CD4-positive, CD25-positive, alpha-beta regulatory T cell (primary cell): ENCODE results near the gene CNTNAP2. TPM values are rescaled to one million over a fixed set of nuclear protein-coding genes. Genes with fewer than 3 reads are reported as not detected.
A peak's percentile ranks its signal among the peaks of the same experiment; 100 is the strongest.

Experiments used
- ATAC-seq, 2 donors: fragments of 150-1000 bp; cut with Tn5 transposase; one replicate each; pipeline ENCODE4 v1.10.0; 2021; ENCODE audit warnings: low read depth in 2 of 2, moderate number of reproducible peaks in 2 of 2, moderate library complexity in 1 of 2
- DNase-seq, 3 donors: peaks; one replicate each; pipeline versions ENCODE4 v3.0.0 to v3.0.0-alpha.2; 2012 to 2022; ENCODE audit warnings: mixed read lengths in 1 of 3
- H3K27ac ChIP-seq: one replicate; pipeline ENCODE4 v1.7.0; 2013; ENCODE audit warnings: mild to moderate bottlenecking, low read length; ENCODE audit not compliant: insufficient read depth, poor library complexity, severe bottlenecking
- H3K27me3 ChIP-seq: one replicate; pipeline ENCODE4 v1.7.0; 2013; ENCODE audit warnings: low read length; ENCODE audit not compliant: control insufficient read depth, insufficient read depth
- H3K36me3 ChIP-seq: one replicate; pipeline ENCODE4 v1.7.0; 2013; ENCODE audit warnings: mild to moderate bottlenecking, low read length, moderate library complexity; ENCODE audit not compliant: control insufficient read depth, insufficient read depth
- H3K4me1 ChIP-seq: 2 replicates; pipeline ENCODE4 v1.7.0; 2013; ENCODE audit warnings: mild to moderate bottlenecking, low read length; ENCODE audit not compliant: insufficient read depth, control insufficient read depth, poor library complexity, severe bottlenecking
- H3K4me3 ChIP-seq: one replicate; pipeline ENCODE4 v1.7.0; 2013; ENCODE audit warnings: low read depth, mild to moderate bottlenecking, low read length, moderate library complexity
- H3K9me3 ChIP-seq, 2 experiments: 1 replicate in 1 of 2; 2 replicates in 1 of 2; pipeline ENCODE4 v1.7.0; 2013; ENCODE audit warnings: low read length in 2 of 2, mild to moderate bottlenecking in 1 of 2, moderate library complexity in 1 of 2; ENCODE audit not compliant: control insufficient read depth in 2 of 2
- H3K27ac Mint-ChIP-seq, 3 donors: one replicate each; pipeline ENCODE4 v1.8.0; 2020 to 2022; ENCODE audit warnings: mild to moderate bottlenecking in 3 of 3, mixed read lengths in 3 of 3, moderate library complexity in 2 of 3
- H3K27me3 Mint-ChIP-seq: one replicate; pipeline ENCODE4 v1.8.0; 2022; ENCODE audit warnings: mild to moderate bottlenecking, mixed read lengths
- H3K36me3 Mint-ChIP-seq: one replicate; pipeline ENCODE4 v1.8.0; 2020; ENCODE audit warnings: mixed read lengths
- H3K4me1 Mint-ChIP-seq, 4 donors: one replicate each; pipeline ENCODE4 v1.8.0; 2020 to 2022; ENCODE audit warnings: mixed read lengths in 4 of 4, mild to moderate bottlenecking in 1 of 4
- H3K4me3 Mint-ChIP-seq, 4 donors: one replicate each; pipeline ENCODE4 v1.8.0; 2020 to 2022; ENCODE audit warnings: mild to moderate bottlenecking in 4 of 4, mixed read lengths in 4 of 4, moderate library complexity in 3 of 4
- H3K9me3 Mint-ChIP-seq, 7 donors: one replicate each; pipeline ENCODE4 v1.8.0; 2020 to 2022; ENCODE audit warnings: mixed read lengths in 7 of 7, mild to moderate bottlenecking in 3 of 7, moderate library complexity in 2 of 7
- polyA plus RNA-seq, 4 donors: library from polyadenylated mRNA; unstranded; fragments of 300-500 nt; fragmentation: Illumina TruSeq; gene quantifications; one replicate each; pipeline ENCODE4 v1.2.3, GENCODE V29; 2021
- total RNA-seq: library from RNA; stranded (reverse); gene quantifications from one replicate; pipeline ENCODE4 v1.2.3, GENCODE V29; 2022

Gene CNTNAP2
- total and polyA plus RNA-seq, 5 donors from 2014 or later, result 0.02 to 0.15 TPM; not detected in 3

DNA sequence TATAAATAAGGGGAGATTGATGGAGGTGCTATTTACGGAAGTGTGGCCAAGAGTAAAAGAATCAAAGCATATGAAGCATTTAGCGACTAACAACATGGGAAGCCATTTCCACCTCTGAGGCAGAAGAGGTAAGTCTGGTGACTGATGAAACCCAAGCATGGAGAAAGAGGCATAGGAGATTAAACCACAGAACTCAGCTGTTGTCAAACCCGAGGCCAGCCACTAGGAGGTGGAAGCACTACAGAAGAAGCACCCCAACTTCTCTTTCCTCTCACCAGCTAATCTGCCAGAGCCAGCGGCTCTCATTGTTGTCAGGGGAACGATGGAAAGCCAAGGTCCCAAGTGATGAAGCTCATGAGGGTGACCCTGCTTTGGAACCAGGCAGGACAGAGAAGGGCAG, 19.6 kb upstream of the CNTNAP2 start:
- ATAC-seq (no peak), DNase-seq (no peak)
- Histone ChIP-seq H3K27me3 (no peaks in the 10 kb centered on the region), H3K4me1 (no peaks in the 10 kb centered on the region), H3K27ac (no peak overlapping the region), H3K36me3 (no peaks in the 10 kb centered on the region), H3K9me3 (no peaks in the 10 kb centered on the region), H3K4me3 (no peak overlapping the region)
- Mint-ChIP-seq H3K9me3 (peaks cover 0 to 7% (median 0%) of the 10 kb centered on the region in 7 donors), H3K27me3 (peaks cover 5% of the 10 kb centered on the region), H3K4me3 (no peak overlapping the region), H3K27ac (no peak overlapping the region), H3K4me1 (no peaks in the 10 kb centered on the region), H3K36me3 (no peaks in the 10 kb centered on the region)

DNA sequence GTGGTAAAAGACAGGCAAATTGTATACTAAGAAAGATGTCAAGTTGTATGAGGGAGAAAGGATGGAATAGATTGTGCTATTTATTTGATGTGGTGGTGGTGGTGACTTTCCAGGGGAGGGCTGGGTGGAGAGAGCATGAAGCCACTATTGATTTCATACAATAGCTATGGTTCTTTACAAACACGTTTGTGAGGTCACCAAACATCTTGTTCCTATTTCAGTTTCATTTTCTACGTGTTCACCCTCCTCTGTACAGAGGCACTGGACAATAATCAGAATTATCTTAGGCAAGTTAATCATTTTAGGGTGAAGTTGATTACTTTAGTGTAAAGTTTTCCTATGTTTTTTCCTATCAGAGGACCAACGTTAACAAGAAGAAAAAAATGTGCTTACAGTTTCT, 10.3 kb upstream of the CNTNAP2 start:
- Histone ChIP-seq H3K27me3 (no peaks in the 10 kb centered on the region), H3K9me3 (no peaks in the 10 kb centered on the region), H3K36me3 (no peaks in the 10 kb centered on the region), H3K4me1 (no peaks in the 10 kb centered on the region), H3K27ac (no peak overlapping the region), H3K4me3 (no peak overlapping the region)
- no peak overlapping the region for H3K27ac Mint-ChIP-seq
- H3K36me3 Mint-ChIP-seq, result no peaks in the 10 kb centered on the region
- no peaks in the 10 kb centered on the region for H3K4me1 Mint-ChIP-seq
- no peak for DNase-seq
- H3K9me3 Mint-ChIP-seq, result peaks cover 0 to 5% (median 2%) of the 10 kb centered on the region in 7 donors
- H3K27me3 Mint-ChIP-seq, result no peaks in the 10 kb centered on the region
- no peak for ATAC-seq
- no peak overlapping the region for H3K4me3 Mint-ChIP-seq

DNA sequence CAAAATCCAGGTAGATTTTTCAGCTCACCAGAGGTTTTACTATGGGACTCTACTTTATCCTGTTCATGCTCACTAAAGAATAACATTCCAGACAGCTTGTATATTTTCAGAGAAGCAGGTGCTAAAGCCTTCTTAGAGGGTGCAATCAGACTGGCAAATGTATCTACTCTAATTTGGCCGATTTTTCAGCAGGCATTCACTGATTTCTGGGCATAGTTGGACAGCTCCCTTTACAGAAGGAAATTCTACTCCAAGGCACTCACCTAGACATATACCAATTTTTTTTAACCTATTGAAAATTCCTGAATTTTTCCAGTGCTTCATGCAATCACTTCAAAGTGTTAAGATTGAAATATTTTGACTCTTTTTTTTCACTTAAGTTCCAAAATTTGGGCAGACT, 3.8 kb upstream of the CNTNAP2 start:
- H3K36me3 ChIP-seq, result no peaks in the 10 kb centered on the region
- no peaks in the 10 kb centered on the region for H3K9me3 ChIP-seq
- Mint-ChIP-seq H3K27ac (no peak overlapping the region), H3K4me1 (peaks cover 0 to 6% (median 1%) of the 10 kb centered on the region in 4 donors), H3K36me3 (no peaks in the 10 kb centered on the region), H3K4me3 (no peak overlapping the region), H3K9me3 (peaks cover 0 to 6% (median 3%) of the 10 kb centered on the region in 7 donors), H3K27me3 (peaks cover 11% of the 10 kb centered on the region)
- peaks cover 2% of the 10 kb centered on the region for H3K27me3 ChIP-seq
- no peak overlapping the region for H3K4me3 ChIP-seq
- H3K27ac ChIP-seq, result no peak overlapping the region
- DNase-seq (no peak), ATAC-seq (no peak)
- H3K4me1 ChIP-seq, result no peaks in the 10 kb centered on the region

DNA sequence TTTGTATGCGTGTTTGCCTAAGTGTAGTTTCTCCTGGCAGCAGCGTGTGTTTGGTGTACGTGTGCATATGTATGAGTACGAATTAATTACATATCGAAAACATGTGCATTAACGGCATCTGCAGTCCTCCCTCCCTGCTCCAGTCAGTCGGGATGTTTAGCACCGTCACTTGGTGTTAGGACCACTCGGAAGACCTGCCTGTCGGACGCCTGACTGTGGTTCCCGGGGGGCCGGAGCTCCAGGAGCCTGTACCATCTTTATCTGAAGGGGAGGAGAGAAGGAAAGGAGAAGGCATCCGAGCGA, 1.1 kb upstream of the CNTNAP2 start:
- no peaks in the 10 kb centered on the region for H3K4me1 ChIP-seq
- Mint-ChIP-seq H3K36me3 (no peaks in the 10 kb centered on the region), H3K4me3 (peak overlapping the region in 2 of 4 donors; percentile 36 to 54), H3K4me1 (peaks cover 0 to 6% (median 1%) of the 10 kb centered on the region in 4 donors), H3K9me3 (peaks cover 0 to 6% (median 1%) of the 10 kb centered on the region in 7 donors), H3K27me3 (peaks cover 11% of the 10 kb centered on the region), H3K27ac (peak overlapping the region in 1 of 3 donors; percentile 64)
- no peak overlapping the region for H3K4me3 ChIP-seq
- DNase-seq (no peak), ATAC-seq (no peak)
- H3K27me3 ChIP-seq, result peaks cover 2% of the 10 kb centered on the region
- H3K9me3 ChIP-seq, result no peaks in the 10 kb centered on the region
- no peaks in the 10 kb centered on the region for H3K36me3 ChIP-seq
- H3K27ac ChIP-seq, result no peak overlapping the region

DNA sequence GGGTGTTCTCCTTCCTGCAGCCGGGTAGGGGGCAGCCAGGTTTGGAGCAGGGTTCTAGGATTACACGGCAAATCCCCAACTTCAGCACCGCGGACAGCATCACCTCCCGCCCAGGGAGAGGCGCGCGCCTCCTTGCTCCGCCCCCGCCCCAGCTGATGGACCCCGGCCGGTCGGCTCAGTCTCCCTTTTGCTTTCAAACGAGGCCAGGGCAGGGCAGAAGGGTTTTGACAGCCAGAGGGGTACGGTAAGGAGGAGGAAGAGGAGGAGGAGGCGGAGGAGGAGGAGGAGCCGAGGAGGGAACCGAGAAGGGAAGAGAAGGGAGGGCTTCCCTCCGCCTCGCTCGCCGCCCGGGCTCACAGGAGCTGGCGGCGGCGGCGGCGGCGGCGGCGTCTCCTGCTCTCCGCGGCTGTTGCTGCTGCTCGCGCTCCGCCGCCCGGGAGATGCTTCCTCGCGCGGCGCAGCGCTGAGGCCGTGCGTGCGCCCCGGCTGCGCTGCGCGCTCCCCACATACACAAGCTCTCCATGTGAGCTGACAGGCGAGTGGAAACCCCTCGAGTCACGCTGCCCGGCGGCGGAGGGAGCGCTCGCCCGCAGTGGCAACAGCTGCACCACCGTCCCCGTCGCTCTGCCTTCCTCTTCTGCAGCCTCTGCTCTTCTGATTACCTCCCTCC, 615 bp upstream of the CNTNAP2 start:
- Mint-ChIP-seq H3K27ac (no peak overlapping the region), H3K4me3 (peak overlapping the region in 2 of 4 donors; percentile 36 to 54), H3K9me3 (peaks cover 0 to 6% (median 1%) of the 10 kb centered on the region in 7 donors), H3K4me1 (peaks cover 0 to 6% (median 1%) of the 10 kb centered on the region in 4 donors), H3K27me3 (peaks cover 11% of the 10 kb centered on the region), H3K36me3 (no peaks in the 10 kb centered on the region)
- no peaks in the 10 kb centered on the region for H3K36me3 ChIP-seq
- H3K27ac ChIP-seq, result no peak overlapping the region
- DNase-seq (peak in 1 of 3 donors; percentile 14), ATAC-seq (peak in 1 of 2 donors; percentile 20)
- H3K4me3 ChIP-seq, result no peak overlapping the region
- H3K27me3 ChIP-seq, result peaks cover 2% of the 10 kb centered on the region
- no peaks in the 10 kb centered on the region for H3K4me1 ChIP-seq
- H3K9me3 ChIP-seq, result no peaks in the 10 kb centered on the region

DNA sequence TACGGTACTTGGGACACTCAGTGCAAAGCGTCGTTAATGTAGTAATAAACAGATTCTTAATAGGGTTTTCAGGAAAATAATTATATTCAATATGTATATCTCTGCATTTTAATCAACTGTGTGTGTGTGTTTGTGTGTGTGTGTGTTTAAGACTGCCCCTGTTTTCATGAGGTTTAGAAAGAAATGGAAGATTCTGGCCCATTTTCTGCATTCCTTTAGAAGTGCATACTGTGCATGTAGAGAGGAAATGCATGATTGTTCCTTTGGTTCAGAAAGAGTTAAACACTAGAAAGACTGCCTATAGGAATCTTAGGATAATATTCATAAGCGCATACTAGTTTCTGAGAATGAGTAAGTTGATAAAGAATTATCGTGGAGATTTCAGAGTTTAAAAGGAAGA, 975 bp downstream of the CNTNAP2 start:
- Histone ChIP-seq H3K9me3 (no peaks in the 10 kb centered on the region), H3K27ac (no peak overlapping the region), H3K36me3 (no peaks in the 10 kb centered on the region), H3K27me3 (peaks cover 2% of the 10 kb centered on the region), H3K4me1 (no peaks in the 10 kb centered on the region), H3K4me3 (no peak overlapping the region)
- no peak overlapping the region for H3K4me3 Mint-ChIP-seq
- H3K36me3 Mint-ChIP-seq, result no peaks in the 10 kb centered on the region
- H3K27ac Mint-ChIP-seq, result no peak overlapping the region
- DNase-seq, result no peak
- peaks cover 11% of the 10 kb centered on the region for H3K27me3 Mint-ChIP-seq
- no peak for ATAC-seq
- peaks cover 0 to 6% (median 1%) of the 10 kb centered on the region in 7 donors for H3K9me3 Mint-ChIP-seq
- H3K4me1 Mint-ChIP-seq, result peaks cover 0 to 6% (median 1%) of the 10 kb centered on the region in 4 donors

DNA sequence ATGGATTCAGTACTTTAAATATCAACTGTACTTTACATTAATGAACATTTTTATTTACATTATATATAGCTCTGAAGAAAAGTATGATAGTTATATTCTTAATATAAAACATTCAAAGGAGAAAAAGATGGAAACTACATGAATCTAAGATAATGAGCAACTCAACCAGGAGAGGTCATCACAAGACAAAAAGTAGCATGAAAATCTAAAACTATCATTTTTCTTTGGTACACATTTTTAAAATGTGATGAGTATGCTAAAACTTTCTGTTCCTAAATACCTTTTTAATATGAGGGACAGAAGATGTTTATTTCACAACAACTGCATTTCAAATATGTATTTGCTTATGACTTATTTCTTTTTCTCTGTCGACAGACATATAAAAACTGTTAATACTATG, 2.4 kb downstream of the CNTNAP2 start:
- H3K36me3 ChIP-seq, result no peaks in the 10 kb centered on the region
- peaks cover 11% of the 10 kb centered on the region for H3K27me3 Mint-ChIP-seq
- ATAC-seq (no peak), DNase-seq (no peak)
- H3K9me3 Mint-ChIP-seq, result peaks cover 0 to 6% (median 3%) of the 10 kb centered on the region in 7 donors
- no peaks in the 10 kb centered on the region for H3K4me1 ChIP-seq
- H3K4me1 Mint-ChIP-seq, result peaks cover 0 to 6% (median 1%) of the 10 kb centered on the region in 4 donors
- no peaks in the 10 kb centered on the region for H3K9me3 ChIP-seq
- no peaks in the 10 kb centered on the region for H3K36me3 Mint-ChIP-seq
- H3K27ac ChIP-seq, result no peak overlapping the region
- H3K27me3 ChIP-seq, result peaks cover 2% of the 10 kb centered on the region
- no peak overlapping the region for H3K4me3 Mint-ChIP-seq
- H3K27ac Mint-ChIP-seq, result no peak overlapping the region
- no peak overlapping the region for H3K4me3 ChIP-seq

DNA sequence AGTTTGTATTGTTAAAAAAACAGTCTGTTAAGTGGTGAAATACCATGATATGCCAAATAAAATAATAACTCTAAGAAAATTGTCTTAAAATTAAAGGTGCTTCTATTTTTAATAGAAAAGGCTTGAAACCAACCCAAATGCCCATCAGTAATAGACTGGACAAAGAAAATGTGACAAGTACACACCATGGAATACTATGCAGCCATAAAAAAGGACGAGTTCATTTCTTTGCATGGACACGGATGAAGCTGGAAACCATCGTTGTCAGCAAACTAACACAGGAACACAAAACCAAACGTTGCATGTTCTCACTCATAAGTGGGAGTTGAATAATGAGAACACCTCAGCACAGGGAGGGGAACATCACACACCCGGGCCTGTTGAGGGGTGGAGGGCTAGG, 7.1 kb downstream of the CNTNAP2 start:
- no peak for ATAC-seq
- Histone ChIP-seq H3K27ac (no peak overlapping the region), H3K4me1 (no peaks in the 10 kb centered on the region), H3K9me3 (no peaks in the 10 kb centered on the region), H3K4me3 (no peak overlapping the region), H3K27me3 (no peaks in the 10 kb centered on the region), H3K36me3 (no peaks in the 10 kb centered on the region)
- Mint-ChIP-seq H3K9me3 (peaks cover 0 to 3% (median 2%) of the 10 kb centered on the region in 7 donors), H3K27me3 (no peaks in the 10 kb centered on the region), H3K4me3 (no peak overlapping the region), H3K4me1 (no peaks in the 10 kb centered on the region), H3K36me3 (no peaks in the 10 kb centered on the region), H3K27ac (no peak overlapping the region)
- no peak for DNase-seq
